CD4-positive, alpha-beta T cell treated with Interleukin-21 for 1 hour (primary cell): Measurements from ENCODE around the gene SASH1.

Experiments used
- DNase-seq: peaks from one replicate; pipeline ENCODE4 v3.0.0-alpha.2; 2020

SASH1 gene

GRCh38 chr6:148342350-148343046, at the start of gene SASH1:
TSS of gene SASH1 (plus strand) at chr6:148342838. CDS start at chr6:148343068, 230 bp downstream.
- peak; percentile 8 for DNase-seq

GRCh38 chr6:148293181-148293995, 49.2 kb upstream of the SASH1 start:
- no peak for DNase-seq

- DNase-seq: no peak
Measured at GRCh38 chr6:148294059-148294458, 48.6 kb upstream of the SASH1 start.

GRCh38 chr6:148295261-148295887, 47.3 kb upstream of the SASH1 start:
- no peak for DNase-seq

- no peak for DNase-seq
Measured at GRCh38 chr6:148296771-148297170, 45.9 kb upstream of the SASH1 start.

GRCh38 chr6:148298683-148299082, 44.0 kb upstream of the SASH1 start:
- no peak for DNase-seq

GRCh38 chr6:148303616-148304015, 39.0 kb upstream of the SASH1 start:
- DNase-seq: no peak

GRCh38 chr6:148304976-148305375, 37.7 kb upstream of the SASH1 start:
- no peak for DNase-seq

GRCh38 chr6:148306286-148306685, 36.4 kb upstream of the SASH1 start:
- DNase-seq: no peak

- no peak for DNase-seq
Measured at GRCh38 chr6:148307405-148307804, 35.2 kb upstream of the SASH1 start.

GRCh38 chr6:148309301-148309700, 33.3 kb upstream of the SASH1 start:
- no peak for DNase-seq

GRCh38 chr6:148311966-148312669, 30.5 kb upstream of the SASH1 start:
- DNase-seq: no peak

GRCh38 chr6:148313488-148313887, 29.1 kb upstream of the SASH1 start:
- DNase-seq: no peak

GRCh38 chr6:148316308-148316707, 26.3 kb upstream of the SASH1 start:
- no peak for DNase-seq

GRCh38 chr6:148317051-148317450, 25.6 kb upstream of the SASH1 start:
- DNase-seq: no peak

- DNase-seq: no peak
Measured at GRCh38 chr6:148317739-148318138, 24.9 kb upstream of the SASH1 start.

GRCh38 chr6:148322704-148323103, 19.9 kb upstream of the SASH1 start:
- no peak for DNase-seq

- DNase-seq: no peak
Measured at GRCh38 chr6:148323344-148323743, 19.3 kb upstream of the SASH1 start.

- no peak for DNase-seq
Measured at GRCh38 chr6:148324297-148324985, 18.2 kb upstream of the SASH1 start.

GRCh38 chr6:148325316-148326068, 17.1 kb upstream of the SASH1 start:
- DNase-seq: no peak

GRCh38 chr6:148328876-148329555, 13.6 kb upstream of the SASH1 start:
- DNase-seq: no peak
